Activated B cell treated with CpG ODN at 0.5 μM for 24 hours (primary cell): ENCODE results near the gene ARHGAP10. TPM values are rescaled to one million over a fixed set of nuclear protein-coding genes. Genes with fewer than 3 reads are reported as not detected.

Source experiments
- ATAC-seq: fragments of 200-7000 bp; cut with Tn5 transposase; one replicate; pipeline ENCODE4 v1.10.0; 2021; ENCODE audit warnings: low read depth, mild to moderate bottlenecking, moderate library complexity
- CTCF ChIA-PET: fragments of 350-600 bp; sonication (Branson Sonifier 250); formaldehyde crosslinking; loops from one replicate; lab custom pipeline; 2021; ENCODE audit warnings: antibody characterized with exemption; lab: Charles Lee
- POLR2A ChIA-PET: fragments of 350-600 bp; sonication (Branson Sonifier 250); formaldehyde crosslinking; loops from one replicate; lab custom pipeline; 2021; ENCODE audit warnings: antibody characterized with exemption; lab: Charles Lee
- DNase-seq: peaks from one replicate; pipeline ENCODE4 v3.0.0; 2022
- H3K27ac Mint-ChIP-seq: one replicate; pipeline ENCODE4 v1.8.0; 2020; ENCODE audit warnings: mixed read lengths
- H3K27me3 Mint-ChIP-seq: one replicate; pipeline ENCODE4 v1.8.0; 2021; ENCODE audit warnings: mixed read lengths
- H3K36me3 Mint-ChIP-seq: one replicate; pipeline ENCODE4 v1.8.0; 2021; ENCODE audit warnings: low read depth, mixed read lengths
- H3K4me1 Mint-ChIP-seq: one replicate; pipeline ENCODE4 v1.8.0; 2021; ENCODE audit warnings: mixed read lengths
- H3K4me3 Mint-ChIP-seq: one replicate; pipeline ENCODE4 v1.8.0; 2020; ENCODE audit warnings: mild to moderate bottlenecking, mixed read lengths
- H3K9me3 Mint-ChIP-seq: one replicate; pipeline ENCODE4 v1.8.0; 2020; ENCODE audit warnings: mixed read lengths
- CTCF ChIP-seq: fragments of 200-600 bp; IDR thresholded peaks from one replicate; pipeline ENCODE4 v1.8.0; 2022; ENCODE audit warnings: antibody characterized with exemption, mild to moderate bottlenecking
- intact Hi-C: fragments of 100-400 bp; cut with micrococcal nuclease; formaldehyde crosslinking; loops from one replicate; pipeline ENCODE4 v1.15.1; 2024
- total RNA-seq: library from RNA; stranded (reverse); gene quantifications from 2 replicates; pipeline ENCODE4 v1.2.3, GENCODE V29; 2022

The ARHGAP10 gene
- total RNA-seq, 1 donor from 2014 or later, result 0.60 TPM

- CTCF ChIA-PET, result no interaction called here
- POLR2A ChIA-PET, result no interaction called here
- Mint-ChIP-seq H3K36me3 (no peaks in the 10 kb centered on the region), H3K4me3 (peak overlapping the region; percentile 73), H3K27ac (no peak overlapping the region), H3K9me3 (no peaks in the 10 kb centered on the region), H3K27me3 (peaks cover 4% of the 10 kb centered on the region), H3K4me1 (peaks cover 38% of the 10 kb centered on the region)
- DNase-seq (no peak), ATAC-seq (no peak)
- TF ChIP-seq CTCF, result no peak
- intact Hi-C loops, result no loop called here
Measured at GRCh38 chr4:148061141-148061481, 329.2 kb downstream of the ARHGAP10 start.

DNA sequence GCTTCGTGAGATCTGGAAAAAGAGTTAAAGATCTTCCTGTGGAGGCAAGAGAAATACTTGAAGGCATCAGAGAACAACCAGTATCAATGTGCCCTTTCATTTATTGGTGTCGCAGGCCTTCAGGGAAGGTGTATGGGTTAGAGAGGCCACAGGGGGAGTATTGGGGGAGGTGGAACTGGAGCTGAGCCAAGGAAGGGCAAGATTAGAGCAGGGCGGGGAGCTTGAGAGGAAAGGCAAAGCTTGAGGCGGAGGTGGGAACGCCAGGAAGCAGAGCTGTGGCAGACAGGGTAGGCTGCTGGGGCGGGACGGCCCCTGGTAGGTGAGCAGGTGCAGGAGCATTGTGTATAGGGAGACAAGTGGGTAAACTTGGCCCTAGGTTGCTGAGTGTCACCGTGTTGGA is 329.9 kb downstream of the ARHGAP10 start:
- H3K27ac Mint-ChIP-seq, result no peak overlapping the region
- peaks cover 34% of the 10 kb centered on the region for H3K4me1 Mint-ChIP-seq
- ChIA-PET POLR2A (no interaction called here), CTCF (no interaction called here)
- no peaks in the 10 kb centered on the region for H3K9me3 Mint-ChIP-seq
- no peak for DNase-seq
- TF ChIP-seq CTCF, result no peak
- peaks cover 4% of the 10 kb centered on the region for H3K27me3 Mint-ChIP-seq
- ATAC-seq, result no peak
- no peaks in the 10 kb centered on the region for H3K36me3 Mint-ChIP-seq
- intact Hi-C loops, result no loop called here
- no peak overlapping the region for H3K4me3 Mint-ChIP-seq

- no peak for ATAC-seq
- TF ChIP-seq CTCF, result no peak
- ChIA-PET POLR2A (no interaction called here), CTCF (no interaction called here)
- Mint-ChIP-seq H3K4me3 (no peak overlapping the region), H3K4me1 (peaks cover 28% of the 10 kb centered on the region), H3K36me3 (no peaks in the 10 kb centered on the region), H3K27ac (no peak overlapping the region), H3K9me3 (no peaks in the 10 kb centered on the region), H3K27me3 (peaks cover 4% of the 10 kb centered on the region)
- intact Hi-C loops, result no loop called here
- DNase-seq, result no peak
Measured at GRCh38 chr4:148062301-148062950, 330.5 kb downstream of the ARHGAP10 start.

DNA sequence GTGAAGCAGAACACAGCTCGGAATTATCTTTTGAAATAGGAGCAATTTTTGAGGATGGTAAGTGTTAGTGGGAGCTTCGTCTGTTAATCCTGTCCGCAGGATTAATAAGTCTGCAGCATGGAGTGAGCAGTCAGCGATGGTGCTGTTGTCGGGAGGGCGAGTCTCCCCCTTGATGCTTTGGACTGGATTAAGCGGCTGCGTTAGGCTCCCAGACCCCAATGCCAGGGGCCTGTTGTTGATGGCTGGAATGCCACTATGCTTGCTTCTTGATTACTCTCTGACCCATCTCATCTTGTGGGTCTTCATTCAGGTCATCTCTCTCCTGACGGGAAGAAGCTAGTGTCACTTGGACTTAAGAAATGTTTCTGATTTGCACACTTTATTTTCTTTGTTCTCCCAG is 332.6 kb downstream of the ARHGAP10 start:
- POLR2A ChIA-PET, result no interaction called here
- peaks cover 13% of the 10 kb centered on the region for H3K4me1 Mint-ChIP-seq
- peaks cover 4% of the 10 kb centered on the region for H3K27me3 Mint-ChIP-seq
- H3K27ac Mint-ChIP-seq, result no peak overlapping the region
- TF ChIP-seq CTCF, result no peak
- CTCF ChIA-PET, result no interaction called here
- no peaks in the 10 kb centered on the region for H3K36me3 Mint-ChIP-seq
- DNase-seq (no peak), ATAC-seq (no peak)
- intact Hi-C loops, result no loop called here
- H3K9me3 Mint-ChIP-seq, result no peaks in the 10 kb centered on the region
- no peak overlapping the region for H3K4me3 Mint-ChIP-seq

DNA sequence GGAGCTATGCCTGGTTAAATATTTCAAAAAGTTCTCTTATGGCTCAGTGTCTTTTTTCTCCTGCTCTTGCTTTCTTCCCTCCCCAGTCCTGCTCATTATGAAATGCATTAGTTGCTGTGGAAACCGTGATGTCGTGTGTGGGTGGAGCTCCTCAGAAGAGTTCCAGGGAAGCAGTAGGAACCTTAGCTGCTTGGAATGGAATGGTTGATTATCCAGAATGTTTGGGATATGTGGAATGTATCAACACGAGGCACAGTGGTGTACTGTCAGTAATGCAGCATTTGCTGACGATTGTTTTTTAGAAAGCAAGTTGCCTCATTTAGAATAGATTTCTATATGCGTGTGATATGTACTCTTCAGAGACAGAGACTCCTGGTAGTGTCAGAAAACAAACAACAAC is 333.2 kb downstream of the ARHGAP10 start:
- Mint-ChIP-seq H3K4me3 (no peak overlapping the region), H3K9me3 (no peaks in the 10 kb centered on the region), H3K27ac (no peak overlapping the region), H3K27me3 (peaks cover 4% of the 10 kb centered on the region), H3K4me1 (peaks cover 9% of the 10 kb centered on the region), H3K36me3 (no peaks in the 10 kb centered on the region)
- no peak for DNase-seq
- no peak for ATAC-seq
- intact Hi-C loops, result no loop called here
- POLR2A ChIA-PET, result no interaction called here
- TF ChIP-seq CTCF, result no peak
- CTCF ChIA-PET, result no interaction called here
